Activated CD4-positive, alpha-beta T cell treated with anti-CD3 and anti-CD28 coated beads, Interleukin-2, amount 10 ng/mL, durations not matched to agents 24 days and 14 days (primary cell): ENCODE measurements around the gene ICAM3. TPM values are rescaled to one million over a fixed set of nuclear protein-coding genes. Genes with fewer than 3 reads are reported as not detected.

Experiments used
- DNase-seq: peaks from one replicate; pipeline ENCODE4 v3.0.0; 2022
- H3K27ac Mint-ChIP-seq: one replicate; pipeline ENCODE4 v1.8.0; 2022; ENCODE audit warnings: mild to moderate bottlenecking, mixed read lengths
- H3K27me3 Mint-ChIP-seq: one replicate; pipeline ENCODE4 v1.8.0; 2022; ENCODE audit warnings: mixed read lengths
- H3K36me3 Mint-ChIP-seq: one replicate; pipeline ENCODE4 v1.8.0; 2022; ENCODE audit warnings: low read depth, mild to moderate bottlenecking, mixed read lengths
- H3K4me1 Mint-ChIP-seq: one replicate; pipeline ENCODE4 v1.8.0; 2021; ENCODE audit warnings: mixed read lengths
- H3K4me3 Mint-ChIP-seq: one replicate; pipeline ENCODE4 v1.8.0; 2022; ENCODE audit warnings: mild to moderate bottlenecking, moderate library complexity, mixed read lengths
- H3K9me3 Mint-ChIP-seq: one replicate; pipeline ENCODE4 v1.8.0; 2021; ENCODE audit warnings: mixed read lengths
- intact Hi-C: fragments of 100-400 bp; cut with micrococcal nuclease; formaldehyde crosslinking; loops from one replicate; pipeline ENCODE4 v1.15.1; 2023
- total RNA-seq: library from RNA; stranded (reverse); gene quantifications from 2 replicates; pipeline ENCODE4 v1.2.3, GENCODE V29; 2022

Gene ICAM3
- total RNA-seq, 1 donor from 2014 or later, result 104 TPM

- H3K27ac Mint-ChIP-seq, result no peak overlapping the region
- DNase-seq, result peak; percentile 83
- H3K4me3 Mint-ChIP-seq, result peak overlapping the region; percentile 96
- peaks cover 35% of the 10 kb centered on the region for H3K4me1 Mint-ChIP-seq
- no peaks in the 10 kb centered on the region for H3K27me3 Mint-ChIP-seq
- no peaks in the 10 kb centered on the region for H3K9me3 Mint-ChIP-seq
- intact Hi-C loops, result loop anchor here (10.0 kb wide), 1 partner anchor 140 kb away; the partner anchor contains the start of gene DNMT1
- H3K36me3 Mint-ChIP-seq, result peaks cover 37% of the 10 kb centered on the region
These were observed 4.7 kb downstream of the ICAM3 start for GRCh38 chr19:10334588-10335351.

GRCh38 chr19:10333758-10334587 is 5.5 kb downstream of the ICAM3 start:
- peak overlapping the region; percentile 96 for H3K4me3 Mint-ChIP-seq
- no peaks in the 10 kb centered on the region for H3K9me3 Mint-ChIP-seq
- H3K36me3 Mint-ChIP-seq, result peaks cover 41% of the 10 kb centered on the region
- peak; percentile 62 for DNase-seq
- H3K27me3 Mint-ChIP-seq, result no peaks in the 10 kb centered on the region
- peak overlapping the region; percentile 96 for H3K27ac Mint-ChIP-seq
- intact Hi-C loops, result loop anchor here (2.0 to 10.0 kb wide), 4 partner anchors 47 to 139 kb away; partner anchors contain the start of genes CDC37, DNMT1, ICAM1 and TYK2
- peaks cover 29% of the 10 kb centered on the region for H3K4me1 Mint-ChIP-seq

- DNase-seq, result peak; percentile 99
- Mint-ChIP-seq H3K4me3 (peak within 1 kb of the TSS; percentile 96), H3K36me3 (peaks cover 39% of the 10 kb centered on the region), H3K27me3 (no peaks in the 10 kb centered on the region), H3K27ac (peak within 1 kb of the TSS; percentile 96), H3K4me1 (peaks cover 21% of the 10 kb centered on the region), H3K9me3 (no peaks in the 10 kb centered on the region)
- intact Hi-C loops, result loop anchor here (2.0 to 10.0 kb wide), 4 partner anchors 48 to 138 kb away; partner anchors contain the start of genes CDC37, DNMT1, ICAM1 and TYK2
These were observed 6.3 kb downstream of the ICAM3 start, which contains the start of gene RAVER1 for GRCh38 chr19:10332965-10333757. Gene RAVER1, minus strand, starts transcription at chr19:10333529. Its CDS starts 22 bp downstream, at chr19:10333507.

- no peaks in the 10 kb centered on the region for H3K27me3 Mint-ChIP-seq
- peak overlapping the region; percentile 96 for H3K4me3 Mint-ChIP-seq
- peaks cover 43% of the 10 kb centered on the region for H3K36me3 Mint-ChIP-seq
These were observed 7.1 kb downstream of the ICAM3 start for GRCh38 chr19:10332158-10332964.

GRCh38 chr19:10329555-10329954 is 9.9 kb downstream of the ICAM3 start:
- no peaks in the 10 kb centered on the region for H3K27me3 Mint-ChIP-seq
- H3K9me3 Mint-ChIP-seq, result no peaks in the 10 kb centered on the region
- no peak overlapping the region for H3K4me3 Mint-ChIP-seq
- intact Hi-C loops, result no loop called here
- no peak for DNase-seq
- H3K4me1 Mint-ChIP-seq, result peaks cover 18% of the 10 kb centered on the region
- peaks cover 44% of the 10 kb centered on the region for H3K36me3 Mint-ChIP-seq
- no peak overlapping the region for H3K27ac Mint-ChIP-seq

More at GRCh38 chr19:10332158-10332964, 7.1 kb downstream of the ICAM3 start:
- Mint-ChIP-seq H3K4me1 (peaks cover 21% of the 10 kb centered on the region), H3K9me3 (no peaks in the 10 kb centered on the region), H3K27ac (peak overlapping the region; percentile 96)
- DNase-seq, result no peak
- intact Hi-C loops, result loop anchor here (2.0 to 10.0 kb wide), 4 partner anchors 48 to 138 kb away; partner anchors contain the start of genes CDC37, DNMT1, ICAM1 and TYK2

- H3K27me3 Mint-ChIP-seq, result no peaks in the 10 kb centered on the region
- H3K4me3 Mint-ChIP-seq, result no peak overlapping the region
- H3K36me3 Mint-ChIP-seq, result peaks cover 49% of the 10 kb centered on the region
- H3K27ac Mint-ChIP-seq, result no peak overlapping the region
- no peak for DNase-seq
- H3K9me3 Mint-ChIP-seq, result no peaks in the 10 kb centered on the region
- H3K4me1 Mint-ChIP-seq, result peaks cover 15% of the 10 kb centered on the region
- intact Hi-C loops, result no loop called here
These were observed 10.6 kb downstream of the ICAM3 start for GRCh38 chr19:10328558-10329429.

- no peaks in the 10 kb centered on the region for H3K9me3 Mint-ChIP-seq
- H3K27ac Mint-ChIP-seq, result no peak overlapping the region
- H3K27me3 Mint-ChIP-seq, result no peaks in the 10 kb centered on the region
These were observed 11.6 kb downstream of the ICAM3 start for GRCh38 chr19:10327793-10328192.

GRCh38 chr19:10325732-10326131 is 13.7 kb downstream of the ICAM3 start:
- no peaks in the 10 kb centered on the region for H3K4me1 Mint-ChIP-seq
- peaks cover 41% of the 10 kb centered on the region for H3K36me3 Mint-ChIP-seq
- intact Hi-C loops, result no loop called here
- no peak overlapping the region for H3K4me3 Mint-ChIP-seq
- no peaks in the 10 kb centered on the region for H3K9me3 Mint-ChIP-seq
- no peaks in the 10 kb centered on the region for H3K27me3 Mint-ChIP-seq
- H3K27ac Mint-ChIP-seq, result no peak overlapping the region
- DNase-seq, result no peak

More at GRCh38 chr19:10327793-10328192, 11.6 kb downstream of the ICAM3 start:
- Mint-ChIP-seq H3K4me3 (no peak overlapping the region), H3K4me1 (peaks cover 9% of the 10 kb centered on the region), H3K36me3 (peaks cover 44% of the 10 kb centered on the region)
- intact Hi-C loops, result no loop called here
- no peak for DNase-seq

GRCh38 chr19:10321874-10322835 is 17.3 kb downstream of the ICAM3 start:
- Mint-ChIP-seq H3K36me3 (peaks cover 34% of the 10 kb centered on the region), H3K27ac (no peak overlapping the region)

GRCh38 chr19:10321417-10321797 is 18.0 kb downstream of the ICAM3 start:
- Mint-ChIP-seq H3K27ac (no peak overlapping the region), H3K27me3 (no peaks in the 10 kb centered on the region), H3K36me3 (peaks cover 34% of the 10 kb centered on the region), H3K4me3 (no peak overlapping the region), H3K4me1 (peaks cover under 1% of the 10 kb centered on the region), H3K9me3 (no peaks in the 10 kb centered on the region)
- DNase-seq, result no peak
- intact Hi-C loops, result no loop called here

More at GRCh38 chr19:10321874-10322835, 17.3 kb downstream of the ICAM3 start:
- Mint-ChIP-seq H3K27me3 (no peaks in the 10 kb centered on the region), H3K4me3 (no peak overlapping the region), H3K4me1 (no peaks in the 10 kb centered on the region), H3K9me3 (no peaks in the 10 kb centered on the region)
- intact Hi-C loops, result no loop called here
- DNase-seq, result no peak
